ENCODE results near the gene CCRL2. TPM values are rescaled to one million over a fixed set of nuclear protein-coding genes. Genes with fewer than 3 reads are reported as not detected.

Gene CCRL2
- total and polyA plus RNA-seq, 9 of the 15 experiments (the other 6 are each of a cell fraction or from before 2014, with no cell fraction given) = 3.4 to 5.7 (median 4.0) TPM

DNA sequence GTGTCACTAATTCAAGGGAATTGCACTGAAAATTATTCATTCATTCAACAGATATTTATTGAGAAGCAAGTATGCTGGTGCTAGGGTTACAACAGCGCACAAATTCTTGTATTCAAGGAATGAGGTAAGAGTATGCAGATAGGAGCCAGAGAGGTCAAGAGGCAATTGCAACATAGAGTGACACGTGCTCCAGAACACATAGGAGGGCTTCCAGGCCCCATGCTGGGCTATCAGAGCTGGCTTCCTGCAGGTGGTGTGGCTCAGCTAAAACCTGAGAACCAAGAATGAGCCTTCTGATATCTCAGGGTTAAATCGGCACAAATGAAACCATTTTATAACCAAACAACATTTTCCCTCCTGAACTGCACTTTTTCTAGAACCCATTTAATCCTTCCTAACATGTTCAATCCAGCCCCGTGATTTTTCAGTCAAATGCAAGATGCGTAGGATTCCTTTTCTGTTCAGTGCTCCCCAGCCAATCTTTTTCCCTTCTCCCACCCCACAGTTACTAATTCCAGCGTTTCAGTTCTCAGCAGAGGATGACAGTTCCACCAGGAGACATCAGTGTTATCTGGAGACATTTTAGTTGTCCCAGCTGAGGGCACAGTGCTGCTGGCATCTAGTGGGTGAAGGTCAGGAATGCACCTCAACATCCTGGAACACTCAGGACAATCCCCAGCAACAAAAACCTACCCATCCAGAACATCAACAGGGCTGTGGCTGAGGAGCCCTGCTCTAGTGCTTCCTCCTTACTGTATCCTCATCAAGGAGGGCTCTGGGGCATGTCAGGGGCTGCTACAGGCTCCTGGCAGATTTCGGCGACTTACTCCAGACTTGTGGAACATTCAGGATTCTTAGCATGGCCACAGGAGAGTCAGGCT lies 13.3 kb upstream of the CCRL2 start (continued):
- TF ChIP-seq ZBTB8A (IDR thresholded peaks at IDR 0.05; ENCODE audit: partially characterized antibody) (no peak), SETDB1 (IDR thresholded peaks at IDR 0.05; ENCODE audit: low read length) (no peak), ZFP36 (IDR thresholded peaks at IDR 0.05; ENCODE audit: low read depth, low read length, partially characterized antibody) (peak; percentile 96), RNF2 (IDR thresholded peaks at IDR 0.05) (no peak), HNRNPK (IDR thresholded peaks at IDR 0.05; ENCODE audit: low read depth, low read length, poor library complexity, severe bottlenecking) (no peak), CC2D1A (IDR thresholded peaks at IDR 0.05) (no peak), SUPT5H (IDR thresholded peaks at IDR 0.05) (no peak), MCM2 (IDR thresholded peaks at IDR 0.05; ENCODE audit: low read depth) (no peak), ETV6 (IDR thresholded peaks at IDR 0.05; ENCODE audit: borderline replicate concordance in 1 of 2, low read depth in 2 of 2, low read length in 1 of 2) (no peak), ETV6 (CRISPR knock-in tag; IDR thresholded peaks at IDR 0.05; ENCODE audit: borderline replicate concordance) (no peak), PHF20 (IDR thresholded peaks at IDR 0.05; ENCODE audit: partially characterized antibody) (no peak), KAT2B (IDR thresholded peaks at IDR 0.05; ENCODE audit: low read depth, low read length) (no peak), NBN (IDR thresholded peaks at IDR 0.05; ENCODE audit: low read depth) (0 out of 2 replicates have a peak, but pooled peaks have one; percentile 40), SIRT6 (IDR thresholded peaks at IDR 0.05; ENCODE audit: low read depth, low read length) (no peak), HSF4 (CRISPR knock-in tag; IDR thresholded peaks at IDR 0.05; ENCODE audit: borderline replicate concordance) (no peak), PCBP2 (IDR thresholded peaks at IDR 0.05; ENCODE audit: low read depth, low read length, poor library complexity, severe bottlenecking) (no peak), ZNF408 (CRISPR knock-in tag; IDR thresholded peaks at IDR 0.05; ENCODE audit: low read depth) (no peak), ZNF778 (CRISPR knock-in tag; IDR thresholded peaks at IDR 0.05) (no peak), SMARCE1 (IDR thresholded peaks at IDR 0.05) (0 out of 2 replicates have a peak, but pooled peaks have one; percentile 24)
- TF ChIP-seq, protein P1, sequence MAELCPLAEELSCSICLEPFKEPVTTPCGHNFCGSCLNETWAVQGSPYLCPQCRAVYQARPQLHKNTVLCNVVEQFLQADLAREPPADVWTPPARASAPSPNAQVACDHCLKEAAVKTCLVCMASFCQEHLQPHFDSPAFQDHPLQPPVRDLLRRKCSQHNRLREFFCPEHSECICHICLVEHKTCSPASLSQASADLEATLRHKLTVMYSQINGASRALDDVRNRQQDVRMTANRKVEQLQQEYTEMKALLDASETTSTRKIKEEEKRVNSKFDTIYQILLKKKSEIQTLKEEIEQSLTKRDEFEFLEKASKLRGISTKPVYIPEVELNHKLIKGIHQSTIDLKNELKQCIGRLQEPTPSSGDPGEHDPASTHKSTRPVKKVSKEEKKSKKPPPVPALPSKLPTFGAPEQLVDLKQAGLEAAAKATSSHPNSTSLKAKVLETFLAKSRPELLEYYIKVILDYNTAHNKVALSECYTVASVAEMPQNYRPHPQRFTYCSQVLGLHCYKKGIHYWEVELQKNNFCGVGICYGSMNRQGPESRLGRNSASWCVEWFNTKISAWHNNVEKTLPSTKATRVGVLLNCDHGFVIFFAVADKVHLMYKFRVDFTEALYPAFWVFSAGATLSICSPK (IDR thresholded peaks at IDR 0.05; ENCODE audit: borderline replicate concordance) = no peak
- TF ChIP-seq, protein P2, sequence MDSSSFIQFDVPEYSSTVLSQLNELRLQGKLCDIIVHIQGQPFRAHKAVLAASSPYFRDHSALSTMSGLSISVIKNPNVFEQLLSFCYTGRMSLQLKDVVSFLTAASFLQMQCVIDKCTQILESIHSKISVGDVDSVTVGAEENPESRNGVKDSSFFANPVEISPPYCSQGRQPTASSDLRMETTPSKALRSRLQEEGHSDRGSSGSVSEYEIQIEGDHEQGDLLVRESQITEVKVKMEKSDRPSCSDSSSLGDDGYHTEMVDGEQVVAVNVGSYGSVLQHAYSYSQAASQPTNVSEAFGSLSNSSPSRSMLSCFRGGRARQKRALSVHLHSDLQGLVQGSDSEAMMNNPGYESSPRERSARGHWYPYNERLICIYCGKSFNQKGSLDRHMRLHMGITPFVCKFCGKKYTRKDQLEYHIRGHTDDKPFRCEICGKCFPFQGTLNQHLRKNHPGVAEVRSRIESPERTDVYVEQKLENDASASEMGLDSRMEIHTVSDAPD (CRISPR knock-in tag; IDR thresholded peaks at IDR 0.05) = no peak
- TF ChIP-seq, protein P3, sequence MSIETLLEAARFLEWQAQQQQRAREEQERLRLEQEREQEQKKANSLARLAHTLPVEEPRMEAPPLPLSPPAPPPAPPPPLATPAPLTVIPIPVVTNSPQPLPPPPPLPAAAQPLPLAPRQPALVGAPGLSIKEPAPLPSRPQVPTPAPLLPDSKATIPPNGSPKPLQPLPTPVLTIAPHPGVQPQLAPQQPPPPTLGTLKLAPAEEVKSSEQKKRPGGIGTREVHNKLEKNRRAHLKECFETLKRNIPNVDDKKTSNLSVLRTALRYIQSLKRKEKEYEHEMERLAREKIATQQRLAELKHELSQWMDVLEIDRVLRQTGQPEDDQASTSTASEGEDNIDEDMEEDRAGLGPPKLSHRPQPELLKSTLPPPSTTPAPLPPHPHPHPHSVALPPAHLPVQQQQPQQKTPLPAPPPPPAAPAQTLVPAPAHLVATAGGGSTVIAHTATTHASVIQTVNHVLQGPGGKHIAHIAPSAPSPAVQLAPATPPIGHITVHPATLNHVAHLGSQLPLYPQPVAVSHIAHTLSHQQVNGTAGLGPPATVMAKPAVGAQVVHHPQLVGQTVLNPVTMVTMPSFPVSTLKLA (conservative IDR thresholded peaks at IDR 0.05) = peak; percentile 63 to 71; a peak in 3 of 4 replicates
- TF ChIP-seq, protein P4, sequence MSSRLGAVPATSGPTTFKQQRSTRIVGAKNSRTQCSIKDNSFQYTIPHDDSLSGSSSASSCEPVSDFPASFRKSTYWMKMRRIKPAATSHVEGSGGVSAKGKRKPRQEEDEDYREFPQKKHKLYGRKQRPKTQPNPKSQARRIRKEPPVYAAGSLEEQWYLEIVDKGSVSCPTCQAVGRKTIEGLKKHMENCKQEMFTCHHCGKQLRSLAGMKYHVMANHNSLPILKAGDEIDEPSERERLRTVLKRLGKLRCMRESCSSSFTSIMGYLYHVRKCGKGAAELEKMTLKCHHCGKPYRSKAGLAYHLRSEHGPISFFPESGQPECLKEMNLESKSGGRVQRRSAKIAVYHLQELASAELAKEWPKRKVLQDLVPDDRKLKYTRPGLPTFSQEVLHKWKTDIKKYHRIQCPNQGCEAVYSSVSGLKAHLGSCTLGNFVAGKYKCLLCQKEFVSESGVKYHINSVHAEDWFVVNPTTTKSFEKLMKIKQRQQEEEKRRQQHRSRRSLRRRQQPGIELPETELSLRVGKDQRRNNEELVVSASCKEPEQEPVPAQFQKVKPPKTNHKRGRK (tag; IDR thresholded peaks at IDR 0.05) = peak; percentile 56; the same call in 1 of the 2 replicates
